Measurements from ENCODE around the gene UBE2J1. TPM values are rescaled to one million over a fixed set of nuclear protein-coding genes. Genes with fewer than 3 reads are reported as not detected.

The UBE2J1 gene
- total and polyA plus RNA-seq, 2 experiments from 2014 or later, result 44.7 to 64.1 TPM

GRCh38 chr6:89284963-89285735, 67.4 kb downstream of the UBE2J1 start:
- H3K4me1 ChIP-seq (ENCODE audit: insufficient read depth), result no peaks in the 10 kb centered on the region
- no peaks in the 10 kb centered on the region for H3K9me3 ChIP-seq (ENCODE audit: low read depth)
- H3K27ac ChIP-seq, result no peak overlapping the region
- no peak for DNase-seq (ENCODE audit: low spot score)
- H3K79me2 ChIP-seq, result no peaks in the 10 kb centered on the region
- 79% methylated on average over 15 of the region's 15 CpGs for WGBS (ENCODE audit: low lambda C conversion rate, missing lambda C conversion rate)
- no peaks in the 10 kb centered on the region for H3K36me3 ChIP-seq (replicated peaks; ENCODE audit: insufficient read depth, low read depth)
- no peak overlapping the region for H3K4me2 ChIP-seq
- H3K4me3 ChIP-seq, result no peak overlapping the region
- H2AFZ ChIP-seq, result no peak overlapping the region
- H3K9me2 ChIP-seq (replicated peaks; ENCODE audit: insufficient read depth), result no peaks in the 10 kb centered on the region
- TF ChIP-seq EZH2 (IDR thresholded peaks at IDR 0.05; ENCODE audit: borderline replicate concordance) (no peak), CTCF (IDR thresholded peaks at IDR 0.05; ENCODE audit: poor library complexity) (no peak), EZH2phosphoT487 (IDR thresholded peaks at IDR 0.05; ENCODE audit: low read depth, severe bottlenecking, unreplicated experiment) (no peak)
- H4K20me1 ChIP-seq (ENCODE audit: insufficient read depth, poor library complexity, severe bottlenecking), result no peaks in the 10 kb centered on the region
- H3K27me3 ChIP-seq, result no peaks in the 10 kb centered on the region

GRCh38 chr6:89284081-89284480, 68.4 kb downstream of the UBE2J1 start:
- H3K4me3 ChIP-seq, result no peak overlapping the region
- H3K36me3 ChIP-seq (replicated peaks; ENCODE audit: insufficient read depth, low read depth), result no peaks in the 10 kb centered on the region
- no peaks in the 10 kb centered on the region for H3K9me3 ChIP-seq (ENCODE audit: low read depth)
- H3K4me2 ChIP-seq, result no peak overlapping the region
- H3K27ac ChIP-seq, result no peak overlapping the region
- H2AFZ ChIP-seq, result no peak overlapping the region
- 86% methylated on average over 3 of the region's 3 CpGs for WGBS (ENCODE audit: low lambda C conversion rate, missing lambda C conversion rate)
- DNase-seq (ENCODE audit: low spot score), result no peak
- H3K4me1 ChIP-seq (ENCODE audit: insufficient read depth), result no peaks in the 10 kb centered on the region
- no peaks in the 10 kb centered on the region for H3K79me2 ChIP-seq
- no peaks in the 10 kb centered on the region for H4K20me1 ChIP-seq (ENCODE audit: insufficient read depth, poor library complexity, severe bottlenecking)
- H3K9me2 ChIP-seq (replicated peaks; ENCODE audit: insufficient read depth), result no peaks in the 10 kb centered on the region
- TF ChIP-seq EZH2phosphoT487 (IDR thresholded peaks at IDR 0.05; ENCODE audit: low read depth, severe bottlenecking, unreplicated experiment), result no peak
- TF ChIP-seq CTCF (IDR thresholded peaks at IDR 0.05; ENCODE audit: poor library complexity), result no peak
- TF ChIP-seq EZH2 (IDR thresholded peaks at IDR 0.05; ENCODE audit: borderline replicate concordance), result no peak
- H3K27me3 ChIP-seq, result no peaks in the 10 kb centered on the region

GRCh38 chr6:89282749-89283148, 69.8 kb downstream of the UBE2J1 start:
- Histone ChIP-seq H3K4me1 (ENCODE audit: insufficient read depth) (no peaks in the 10 kb centered on the region), H3K9me2 (replicated peaks; ENCODE audit: insufficient read depth) (no peaks in the 10 kb centered on the region), H2AFZ (no peak overlapping the region), H4K20me1 (ENCODE audit: insufficient read depth, poor library complexity, severe bottlenecking) (no peaks in the 10 kb centered on the region), H3K27ac (no peak overlapping the region), H3K36me3 (replicated peaks; ENCODE audit: insufficient read depth, low read depth) (no peaks in the 10 kb centered on the region), H3K79me2 (no peaks in the 10 kb centered on the region), H3K27me3 (no peaks in the 10 kb centered on the region), H3K9me3 (ENCODE audit: low read depth) (no peaks in the 10 kb centered on the region), H3K4me2 (no peak overlapping the region), H3K4me3 (no peak overlapping the region)
- no peak for DNase-seq (ENCODE audit: low spot score)
- TF ChIP-seq EZH2phosphoT487 (IDR thresholded peaks at IDR 0.05; ENCODE audit: low read depth, severe bottlenecking, unreplicated experiment) (no peak), CTCF (IDR thresholded peaks at IDR 0.05; ENCODE audit: poor library complexity) (no peak), EZH2 (IDR thresholded peaks at IDR 0.05; ENCODE audit: borderline replicate concordance) (no peak)
- 92% methylated on average over 9 of the region's 9 CpGs for WGBS (ENCODE audit: low lambda C conversion rate, missing lambda C conversion rate)

All from hepatocyte (in vitro differentiated cells).